ENCODE data around the gene VIPAS39. TPM values are rescaled to one million over a fixed set of nuclear protein-coding genes. Genes with fewer than 3 reads are reported as not detected.

The VIPAS39 gene
- total and polyA plus RNA-seq, 2 of the 13 experiments (the other 11 are each of a cell fraction or from before 2014, with no cell fraction given): 13.3 to 21.5 TPM

- TF ChIP-seq THAP9 (CRISPR knock-in tag; IDR thresholded peaks at IDR 0.05; ENCODE audit: borderline replicate concordance) (no peak), NKX3-1 (CRISPR knock-in tag; IDR thresholded peaks at IDR 0.05) (no peak), ZBTB26 (CRISPR knock-in tag; IDR thresholded peaks at IDR 0.05; ENCODE audit: borderline replicate concordance) (no peak), JUNB (CRISPR knock-in tag; IDR thresholded peaks at IDR 0.05; ENCODE audit: borderline replicate concordance) (no peak), ZNF501 (CRISPR knock-in tag; IDR thresholded peaks at IDR 0.05) (no peak), BCL3 (CRISPR knock-in tag; IDR thresholded peaks at IDR 0.05) (no peak)
Observed at GRCh38 chr14:77485901-77486678, 28.7 kb upstream of the VIPAS39 start (continued).
